NCI-H146 (cell line): ENCODE data around the gene GPR17.
A peak's percentile ranks its signal among the peaks of the same experiment; 100 is the strongest.

ENCODE experiments used
- DNase-seq: peaks from one replicate; lab custom pipeline; 2025; lab: John Stamatoyannopoulos, UW

GPR17 gene

GRCh38 chr2:127641846-127642507 is 4.0 kb upstream of the GPR17 start:
- no peak for DNase-seq

- DNase-seq = no peak
Measured at GRCh38 chr2:127642706-127643438, 3.1 kb upstream of the GPR17 start.

GRCh38 chr2:127643439-127644065 is 2.4 kb upstream of the GPR17 start:
- no peak for DNase-seq

GRCh38 chr2:127644066-127645025 is 1.6 kb upstream of the GPR17 start:
- no peak for DNase-seq

- DNase-seq = no peak
Measured at GRCh38 chr2:127645026-127645394, 943 bp upstream of the GPR17 start.

- DNase-seq = no peak
Measured at GRCh38 chr2:127646487-127647241, 711 bp downstream of the GPR17 start.

- DNase-seq = no peak
Measured at GRCh38 chr2:127647242-127648190, 1.6 kb downstream of the GPR17 start.

- no peak for DNase-seq
Measured at GRCh38 chr2:127648321-127648720, 2.4 kb downstream of the GPR17 start.

- DNase-seq = no peak
Measured at GRCh38 chr2:127649100-127649611, 3.2 kb downstream of the GPR17 start.

- peak; percentile 86 for DNase-seq
Measured at GRCh38 chr2:127649684-127650040, 3.7 kb downstream of the GPR17 start.

GRCh38 chr2:127650041-127650784 is 4.3 kb downstream of the GPR17 start:
- DNase-seq = no peak

GRCh38 chr2:127650785-127651380 is 4.9 kb downstream of the GPR17 start:
- no peak for DNase-seq

- DNase-seq = no peak
Measured at GRCh38 chr2:127651381-127651809, 5.4 kb downstream of the GPR17 start.

GRCh38 chr2:127651971-127652550 is 6.1 kb downstream of the GPR17 start:
- DNase-seq = no peak

- DNase-seq = no peak
Measured at GRCh38 chr2:127652786-127653357, 6.9 kb downstream of the GPR17 start.

GRCh38 chr2:127653421-127654083 is 7.6 kb downstream of the GPR17 start:
- DNase-seq = no peak

- no peak for DNase-seq
Measured at GRCh38 chr2:127654084-127654837, 8.3 kb downstream of the GPR17 start.
